Activated T-cell treated with anti-CD3 and anti-CD28 coated beads, Interleukin-2, amount 50 U/mL, for 4 hours (primary cell): ENCODE data around the gene CLASP1. TPM values are rescaled to one million over a fixed set of nuclear protein-coding genes. Genes with fewer than 3 reads are reported as not detected.
"Not testable (repeated sequence)": the region's sequence is repeated elsewhere in the genome, so short reads cannot be mapped to it uniquely, and the experiment has no call there.

Source experiments
- ATAC-seq, 2 donors: fragments of 200-7000 bp; cut with Tn5 transposase; one replicate each; pipeline ENCODE4 v1.10.0; 2021
- DNase-seq: peaks from one replicate; pipeline ENCODE4 v3.0.0-alpha.2; 2020
- H3K27me3 Mint-ChIP-seq: one replicate; pipeline ENCODE4 v1.8.0; 2021; ENCODE audit warnings: low read depth, mixed read lengths
- H3K36me3 Mint-ChIP-seq: one replicate; pipeline ENCODE4 v1.8.0; 2022; ENCODE audit warnings: mixed read lengths; ENCODE audit not compliant: insufficient read depth
- H3K4me1 Mint-ChIP-seq: one replicate; pipeline ENCODE4 v1.8.0; 2021; ENCODE audit warnings: low read depth, mixed read lengths
- H3K4me3 Mint-ChIP-seq: one replicate; pipeline ENCODE4 v1.8.0; 2021; ENCODE audit warnings: mild to moderate bottlenecking, moderate library complexity, mixed read lengths
- H3K9me3 Mint-ChIP-seq: one replicate; pipeline ENCODE4 v1.8.0; 2021; ENCODE audit warnings: mixed read lengths
- total RNA-seq, 3 donors: library from RNA; stranded (reverse); gene quantifications; one replicate each; pipeline ENCODE4 v1.2.1, GENCODE V29; 2021

Gene CLASP1
- total RNA-seq, 3 donors from 2014 or later: 48.3 to 68.2 (median 63.2) TPM

- no peaks in the 10 kb centered on the region for H3K9me3 Mint-ChIP-seq
- no peaks in the 10 kb centered on the region for H3K27me3 Mint-ChIP-seq
- peak; percentile 34 to 39 for ATAC-seq
- DNase-seq: peak; percentile 24
- H3K4me3 Mint-ChIP-seq: peak overlapping the region; percentile 97
- peaks cover 67% of the 10 kb centered on the region for H3K4me1 Mint-ChIP-seq
- peaks cover 8% of the 10 kb centered on the region for H3K36me3 Mint-ChIP-seq
Measured at GRCh38 chr2:121648206-121649148, 785 bp downstream of the CLASP1 start.

GRCh38 chr2:121647396-121647795 lies 1.9 kb downstream of the CLASP1 start:
- H3K9me3 Mint-ChIP-seq: no peaks in the 10 kb centered on the region
- peak overlapping the region; percentile 97 for H3K4me3 Mint-ChIP-seq
- H3K4me1 Mint-ChIP-seq: peaks cover 67% of the 10 kb centered on the region
- DNase-seq (no peak), ATAC-seq (no peak)
- peaks cover 8% of the 10 kb centered on the region for H3K36me3 Mint-ChIP-seq
- no peaks in the 10 kb centered on the region for H3K27me3 Mint-ChIP-seq

GRCh38 chr2:121644715-121645114 lies 4.5 kb downstream of the CLASP1 start:
- H3K9me3 Mint-ChIP-seq: no peaks in the 10 kb centered on the region
- H3K4me1 Mint-ChIP-seq: peaks cover 53% of the 10 kb centered on the region
- no peak overlapping the region for H3K4me3 Mint-ChIP-seq
- ATAC-seq (no peak), DNase-seq (no peak)
- H3K27me3 Mint-ChIP-seq: no peaks in the 10 kb centered on the region
- peaks cover 4% of the 10 kb centered on the region for H3K36me3 Mint-ChIP-seq

GRCh38 chr2:121643877-121644276 lies 5.4 kb downstream of the CLASP1 start:
- ATAC-seq: no peak
- no peak for DNase-seq
- Mint-ChIP-seq H3K36me3 (peaks cover 9% of the 10 kb centered on the region), H3K9me3 (no peaks in the 10 kb centered on the region), H3K4me1 (peaks cover 53% of the 10 kb centered on the region), H3K4me3 (no peak overlapping the region), H3K27me3 (no peaks in the 10 kb centered on the region)

- ATAC-seq (no peak), DNase-seq (no peak)
- no peaks in the 10 kb centered on the region for H3K27me3 Mint-ChIP-seq
- H3K9me3 Mint-ChIP-seq: no peaks in the 10 kb centered on the region
- peaks cover 39% of the 10 kb centered on the region for H3K4me1 Mint-ChIP-seq
- peaks cover 16% of the 10 kb centered on the region for H3K36me3 Mint-ChIP-seq
- H3K4me3 Mint-ChIP-seq: no peak overlapping the region
Measured at GRCh38 chr2:121640380-121641316, 8.6 kb downstream of the CLASP1 start.

GRCh38 chr2:121639846-121640245 lies 9.4 kb downstream of the CLASP1 start:
- Mint-ChIP-seq H3K36me3 (peaks cover 16% of the 10 kb centered on the region), H3K4me1 (peaks cover 37% of the 10 kb centered on the region)
- not testable (repeated sequence) for ATAC-seq, DNase-seq, H3K4me3 Mint-ChIP-seq, H3K9me3 Mint-ChIP-seq, H3K27me3 Mint-ChIP-seq

GRCh38 chr2:121638333-121638732 lies 10.9 kb downstream of the CLASP1 start:
- H3K27me3 Mint-ChIP-seq: no peaks in the 10 kb centered on the region
- no peaks in the 10 kb centered on the region for H3K9me3 Mint-ChIP-seq
- peaks cover 37% of the 10 kb centered on the region for H3K4me1 Mint-ChIP-seq
- H3K4me3 Mint-ChIP-seq: no peak overlapping the region
- ATAC-seq (no peak), DNase-seq (no peak)
- peaks cover 19% of the 10 kb centered on the region for H3K36me3 Mint-ChIP-seq

- DNase-seq (no peak), ATAC-seq (no peak)
- H3K9me3 Mint-ChIP-seq: no peaks in the 10 kb centered on the region
- H3K36me3 Mint-ChIP-seq: peaks cover 19% of the 10 kb centered on the region
- no peak overlapping the region for H3K4me3 Mint-ChIP-seq
- no peaks in the 10 kb centered on the region for H3K27me3 Mint-ChIP-seq
- H3K4me1 Mint-ChIP-seq: peaks cover 29% of the 10 kb centered on the region
Measured at GRCh38 chr2:121635371-121635770, 13.9 kb downstream of the CLASP1 start.

GRCh38 chr2:121634354-121635307 lies 14.6 kb downstream of the CLASP1 start:
- Mint-ChIP-seq H3K27me3 (no peaks in the 10 kb centered on the region), H3K9me3 (no peaks in the 10 kb centered on the region), H3K4me3 (no peak overlapping the region), H3K36me3 (peaks cover 19% of the 10 kb centered on the region), H3K4me1 (peaks cover 31% of the 10 kb centered on the region)
- ATAC-seq (peak; percentile 37 to 41), DNase-seq (no peak)

- H3K4me3 Mint-ChIP-seq: no peak overlapping the region
- no peaks in the 10 kb centered on the region for H3K27me3 Mint-ChIP-seq
- no peak for ATAC-seq
- H3K9me3 Mint-ChIP-seq: no peaks in the 10 kb centered on the region
- peaks cover 14% of the 10 kb centered on the region for H3K36me3 Mint-ChIP-seq
- DNase-seq: no peak
- peaks cover 31% of the 10 kb centered on the region for H3K4me1 Mint-ChIP-seq
Measured at GRCh38 chr2:121633463-121633862, 15.8 kb downstream of the CLASP1 start.

- peaks cover 10% of the 10 kb centered on the region for H3K36me3 Mint-ChIP-seq
- DNase-seq (no peak), ATAC-seq (no peak)
- H3K4me1 Mint-ChIP-seq: peaks cover 16% of the 10 kb centered on the region
- H3K27me3 Mint-ChIP-seq: no peaks in the 10 kb centered on the region
- peaks cover 4% of the 10 kb centered on the region for H3K9me3 Mint-ChIP-seq
- no peak overlapping the region for H3K4me3 Mint-ChIP-seq
Measured at GRCh38 chr2:121627525-121628050, 21.7 kb downstream of the CLASP1 start.

- Mint-ChIP-seq H3K36me3 (peaks cover 11% of the 10 kb centered on the region), H3K4me1 (peaks cover 17% of the 10 kb centered on the region), H3K27me3 (no peaks in the 10 kb centered on the region), H3K9me3 (peaks cover 4% of the 10 kb centered on the region), H3K4me3 (no peak overlapping the region)
- ATAC-seq (no peak), DNase-seq (no peak)
Measured at GRCh38 chr2:121626777-121627524, 22.3 kb downstream of the CLASP1 start.

- Mint-ChIP-seq H3K27me3 (no peaks in the 10 kb centered on the region), H3K36me3 (peaks cover 11% of the 10 kb centered on the region), H3K4me3 (no peak overlapping the region), H3K4me1 (peaks cover 17% of the 10 kb centered on the region), H3K9me3 (peaks cover 4% of the 10 kb centered on the region)
- no peak for DNase-seq
- ATAC-seq: no peak
Measured at GRCh38 chr2:121625953-121626352, 23.3 kb downstream of the CLASP1 start.
